Gastroesophageal sphincter (tissue), 3 donors: ENCODE measurements around the gene PLRG1.

Experiments used
- POLR2AphosphoS5 ChIP-seq: sonication (generic); formaldehyde crosslinking; IDR thresholded peaks from one replicate; pipeline ENCODE4 v1.6.1; 2017; ENCODE audit warnings: antibody characterized with exemption
- TF ChIP-seq, protein P1 (sequence below), 4 experiments: fragments of 200-600 bp in 2 of 4; fragments of 450-650 bp in 2 of 4; sonication (generic) in 1 of 4; IDR thresholded peaks; one replicate each; pipeline ENCODE4 v1.5.1; 2017 to 2019; ENCODE audit warnings: antibody characterized with exemption in 4 of 4, mild to moderate bottlenecking in 2 of 4, moderate library complexity in 2 of 4

DNA sequence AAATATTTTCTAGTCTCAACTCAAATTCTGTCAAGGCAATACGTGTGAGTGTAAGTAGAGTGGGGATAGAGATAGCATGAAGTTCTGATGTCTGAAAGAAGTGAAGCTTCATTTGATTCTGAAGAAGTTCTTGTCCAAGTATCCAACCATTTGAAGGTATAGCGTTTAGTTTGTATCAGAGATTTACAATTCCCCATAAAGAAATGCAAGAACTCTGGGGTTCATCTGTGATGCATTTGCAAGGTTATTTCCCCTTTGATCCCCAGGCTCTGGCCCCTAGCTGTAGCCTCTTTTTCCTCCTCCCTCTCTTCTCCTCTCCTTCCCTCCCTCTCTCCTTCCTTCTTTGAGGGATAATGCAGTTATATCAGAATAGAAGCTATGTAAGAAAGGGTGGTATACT, 32.5 kb upstream of the PLRG1 start:
- TF ChIP-seq, protein P1, sequence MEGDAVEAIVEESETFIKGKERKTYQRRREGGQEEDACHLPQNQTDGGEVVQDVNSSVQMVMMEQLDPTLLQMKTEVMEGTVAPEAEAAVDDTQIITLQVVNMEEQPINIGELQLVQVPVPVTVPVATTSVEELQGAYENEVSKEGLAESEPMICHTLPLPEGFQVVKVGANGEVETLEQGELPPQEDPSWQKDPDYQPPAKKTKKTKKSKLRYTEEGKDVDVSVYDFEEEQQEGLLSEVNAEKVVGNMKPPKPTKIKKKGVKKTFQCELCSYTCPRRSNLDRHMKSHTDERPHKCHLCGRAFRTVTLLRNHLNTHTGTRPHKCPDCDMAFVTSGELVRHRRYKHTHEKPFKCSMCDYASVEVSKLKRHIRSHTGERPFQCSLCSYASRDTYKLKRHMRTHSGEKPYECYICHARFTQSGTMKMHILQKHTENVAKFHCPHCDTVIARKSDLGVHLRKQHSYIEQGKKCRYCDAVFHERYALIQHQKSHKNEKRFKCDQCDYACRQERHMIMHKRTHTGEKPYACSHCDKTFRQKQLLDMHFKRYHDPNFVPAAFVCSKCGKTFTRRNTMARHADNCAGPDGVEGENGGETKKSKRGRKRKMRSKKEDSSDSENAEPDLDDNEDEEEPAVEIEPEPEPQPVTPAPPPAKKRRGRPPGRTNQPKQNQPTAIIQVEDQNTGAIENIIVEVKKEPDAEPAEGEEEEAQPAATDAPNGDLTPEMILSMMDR (IDR thresholded peaks at IDR 0.05): no peak
- no peak for TF ChIP-seq POLR2AphosphoS5
